B cell (primary cell): Measurements from ENCODE around the gene GABRB2. TPM values are rescaled to one million over a fixed set of nuclear protein-coding genes. Genes with fewer than 3 reads are reported as not detected.

Experiments used
- ATAC-seq: fragments of 200-7000 bp; cut with Tn5 transposase; one replicate; pipeline ENCODE4 v1.10.0; 2021; ENCODE audit warnings: low read depth, mild to moderate bottlenecking, moderate number of reproducible peaks, moderate library complexity
- CTCF ChIA-PET: fragments of 350-600 bp; sonication (Branson Sonifier 250); formaldehyde crosslinking; loops from one replicate; lab custom pipeline; 2021; ENCODE audit warnings: antibody characterized with exemption, inconsistent platforms; lab: Charles Lee
- POLR2A ChIA-PET: fragments of 350-600 bp; sonication (Branson Sonifier 250); formaldehyde crosslinking; loops from one replicate; lab custom pipeline; 2021; ENCODE audit warnings: antibody characterized with exemption; lab: Charles Lee
- DNase-seq: peaks from one replicate; pipeline ENCODE4 v3.0.0; 2013
- H2AFZ ChIP-seq: 2 replicates; pipeline ENCODE4 v1.6.1; 2012; ENCODE audit warnings: mild to moderate bottlenecking, low read depth, low read length; ENCODE audit not compliant: insufficient read depth, poor library complexity, severe bottlenecking
- H3K27ac ChIP-seq, 2 donors: 1 replicate in 1 of 2; 2 replicates in 1 of 2; pipeline ENCODE4 v1.5.1; 2012 to 2013; ENCODE audit warnings: low read length in 2 of 2, mild to moderate bottlenecking in 2 of 2, moderate library complexity in 1 of 2
- H3K27me3 ChIP-seq, 4 experiments: fragments of 200-600 bp in 1 of 4; sonication (generic) in 1 of 4; replicated peaks in 1 of 4; 1 replicate in 2 of 4; 2 replicates in 2 of 4; pipeline versions ENCODE4 v1.6.1 to v1.7.0; 2013 to 2016; ENCODE audit warnings: low read length in 3 of 4, mild to moderate bottlenecking in 2 of 4, mixed read lengths in 1 of 4, moderate library complexity in 1 of 4; ENCODE audit not compliant: insufficient read depth in 4 of 4, control insufficient read depth in 3 of 4; ENCODE audit errors: control extremely low read depth in 1 of 4
- H3K36me3 ChIP-seq, 2 experiments: replicated peaks in 1 of 2; 1 replicate in 1 of 2; 2 replicates in 1 of 2; pipeline versions ENCODE4 v1.6.1 to v1.7.1; 2013; ENCODE audit warnings: low read length in 1 of 2; ENCODE audit not compliant: insufficient read depth in 2 of 2, control insufficient read depth in 1 of 2; ENCODE audit errors: control extremely low read depth in 1 of 2, extremely low read depth in 1 of 2
- H3K4me1 ChIP-seq, 2 donors: fragments of 200-600 bp in 1 of 2; sonication (generic) in 1 of 2; 1 replicate in 1 of 2; 2 replicates in 1 of 2; pipeline versions ENCODE4 v1.5.1 to v1.6.1; 2013 to 2017; ENCODE audit warnings: low read length in 2 of 2; ENCODE audit not compliant: control insufficient read depth in 2 of 2, insufficient read depth in 2 of 2
- H3K4me2 ChIP-seq: replicated peaks from 2 replicates; pipeline ENCODE3; 2012; ENCODE audit warnings: mild to moderate bottlenecking, low read depth, low read length; ENCODE audit not compliant: poor library complexity, severe bottlenecking
- H3K4me3 ChIP-seq, 5 experiments: fragments of 200-600 bp in 1 of 5; sonication (generic) in 1 of 5; 1 replicate in 3 of 5; 2 replicates in 2 of 5; pipeline versions ENCODE4 v1.5.1 to v1.7.0; 2011 to 2016; ENCODE audit warnings: low read length in 4 of 5, mild to moderate bottlenecking in 4 of 5, low read depth in 2 of 5, control low read depth in 1 of 5, moderate library complexity in 1 of 5; ENCODE audit not compliant: insufficient read depth in 1 of 5; ENCODE audit errors: control extremely low read depth in 1 of 5, extremely low read depth in 1 of 5
- H3K79me2 ChIP-seq: fragments of 200-600 bp; sonication (generic); one replicate; pipeline ENCODE4 v1.6.0; 2016; ENCODE audit warnings: low read length; ENCODE audit not compliant: control insufficient read depth, insufficient read depth
- H3K9ac ChIP-seq: fragments of 200-600 bp; sonication (generic); 2 replicates; pipeline ENCODE4 v1.6.1; 2017; ENCODE audit warnings: mild to moderate bottlenecking, low read length, moderate library complexity
- H3K9me3 ChIP-seq, 3 donors: one replicate each; pipeline versions ENCODE4 v1.6.1 to v1.7.1; 2013; ENCODE audit warnings: low read length in 2 of 3; ENCODE audit not compliant: control insufficient read depth in 2 of 3, insufficient read depth in 1 of 3; ENCODE audit errors: control extremely low read depth in 1 of 3
- H4K20me1 ChIP-seq: 2 replicates; pipeline ENCODE4 v1.6.0; 2012; ENCODE audit warnings: mild to moderate bottlenecking, low read length; ENCODE audit not compliant: insufficient read depth, control insufficient read depth, poor library complexity, severe bottlenecking
- H3K27ac Mint-ChIP-seq: one replicate; pipeline ENCODE4 v1.8.0; 2021; ENCODE audit warnings: mixed read lengths
- H3K27me3 Mint-ChIP-seq: one replicate; pipeline ENCODE4 v1.8.0; 2021; ENCODE audit warnings: mixed read lengths
- H3K4me1 Mint-ChIP-seq: one replicate; pipeline ENCODE4 v1.8.0; 2021; ENCODE audit warnings: mixed read lengths
- H3K4me3 Mint-ChIP-seq: one replicate; pipeline ENCODE4 v1.8.0; 2021; ENCODE audit warnings: mixed read lengths
- H3K9me3 Mint-ChIP-seq: one replicate; pipeline ENCODE4 v1.8.0; 2022; ENCODE audit warnings: mixed read lengths; ENCODE audit not compliant: insufficient read depth
- CTCF ChIP-seq: fragments of 200-600 bp; IDR thresholded peaks from one replicate; pipeline ENCODE4 v1.8.0; 2022; ENCODE audit warnings: antibody characterized with exemption, mild to moderate bottlenecking
- EZH2 ChIP-seq: IDR thresholded peaks from 2 replicates; pipeline ENCODE4 v1.6.1; 2012; ENCODE audit warnings: borderline replicate concordance, low read depth, mild to moderate bottlenecking, moderate library complexity, low read length; ENCODE audit not compliant: insufficient read depth, poor library complexity, severe bottlenecking
- WGBS: methylation state at CpG from one replicate; pipeline ENCODE4 v1.1.5; 2013; ENCODE audit warnings: missing lambda C conversion rate; ENCODE audit not compliant: insufficient coverage; 5-methylcytosine and 5-hydroxymethylcytosine counted together
- intact Hi-C: fragments of 100-400 bp; cut with micrococcal nuclease; formaldehyde crosslinking; loops from one replicate; pipeline ENCODE4 v1.10.0; 2022
- polyA plus RNA-seq: library from polyadenylated mRNA; depleted of rRNA; stranded (reverse); fragments of >200 nt; gene quantifications from 2 replicates; pipeline ENCODE4 v1.2.3, GENCODE V29; 2012
- total RNA-seq, 2 donors: library from RNA; stranded (reverse); fragments of 120-200 nt in 1 of 2; gene quantifications; 1 replicate in 1 of 2; 2 replicates in 1 of 2; pipeline versions ENCODE4 v1.2.3 to v1.2.4, GENCODE V29; 2013 to 2022

The GABRB2 gene
- total and polyA plus RNA-seq, 2 donors (not counting 1 experiment from before 2014, with no cell fraction given) = 0.15 to 0.16 TPM

- Histone ChIP-seq H3K4me3 (no peak overlapping the region), H3K27ac (no peak overlapping the region), H3K9me3 (no peaks in the 10 kb centered on the region), H3K4me1 (no peaks in the 10 kb centered on the region), H4K20me1 (no peaks in the 10 kb centered on the region), H3K79me2 (no peaks in the 10 kb centered on the region), H3K36me3 (no peaks in the 10 kb centered on the region), H2AFZ (no peak overlapping the region), H3K27me3 (no peaks in the 10 kb centered on the region), H3K9ac (no peak overlapping the region), H3K4me2 (no peak overlapping the region)
- no CpG with 5 or more reads among the region's 1 CpG for WGBS
- intact Hi-C loops = no loop called here
- H3K27ac Mint-ChIP-seq = no peak overlapping the region
- H3K4me3 Mint-ChIP-seq = no peak overlapping the region
- DNase-seq = no peak
- TF ChIP-seq EZH2 = no peak
- TF ChIP-seq CTCF = no peak
- ChIA-PET POLR2A (no interaction called here), CTCF (no interaction called here)
- H3K27me3 Mint-ChIP-seq = no peaks in the 10 kb centered on the region
- H3K9me3 Mint-ChIP-seq = peaks cover 2% of the 10 kb centered on the region
- no peaks in the 10 kb centered on the region for H3K4me1 Mint-ChIP-seq
- ATAC-seq = no peak
Measured at GRCh38 chr5:161585798-161586197, 39.3 kb upstream of the GABRB2 start.

GRCh38 chr5:161580621-161581020, 34.1 kb upstream of the GABRB2 start:
- Histone ChIP-seq H3K36me3 (no peaks in the 10 kb centered on the region), H3K27me3 (no peaks in the 10 kb centered on the region), H2AFZ (no peak overlapping the region), H3K4me1 (no peaks in the 10 kb centered on the region), H3K9ac (no peak overlapping the region), H3K79me2 (no peaks in the 10 kb centered on the region), H3K27ac (no peak overlapping the region), H3K9me3 (no peaks in the 10 kb centered on the region), H4K20me1 (no peaks in the 10 kb centered on the region), H3K4me2 (no peak overlapping the region), H3K4me3 (no peak overlapping the region)
- 80% methylated on average over 2 of the region's 5 CpGs for WGBS
- ChIA-PET CTCF (no interaction called here), POLR2A (no interaction called here)
- Mint-ChIP-seq H3K4me3 (no peak overlapping the region), H3K9me3 (peaks cover 2% of the 10 kb centered on the region), H3K4me1 (no peaks in the 10 kb centered on the region), H3K27me3 (no peaks in the 10 kb centered on the region), H3K27ac (no peak overlapping the region)
- DNase-seq = no peak
- intact Hi-C loops = no loop called here
- TF ChIP-seq CTCF = no peak
- TF ChIP-seq EZH2 = no peak
- no peak for ATAC-seq
